ENCODE results near the gene PLCB1. TPM values are rescaled to one million over a fixed set of nuclear protein-coding genes. Genes with fewer than 3 reads are reported as not detected.

Gene PLCB1
- total and polyA plus RNA-seq, 2 donors (not counting 3 experiments of a cell fraction or from before 2014, with no cell fraction given) = 10.2 to 53.4 TPM

GRCh38 chr20:8700756-8701155 is 568.7 kb downstream of the PLCB1 start:
- no TSS peak for BruUV-seq (replicated peaks)
- CTCF ChIA-PET = no interaction called here
- Histone ChIP-seq H3K9me1 (replicated peaks; ENCODE audit: control insufficient read depth, extremely low read depth, insufficient read depth, low read length) (no peaks in the 10 kb centered on the region), H3K4me3 (replicated peaks in 1 of 3; ENCODE audit: insufficient read depth in 1 of 3, low read depth in 1 of 3, low read length in 3 of 3) (no peak overlapping the region), H3K4me1 (ENCODE audit: control insufficient read depth, extremely low read depth, insufficient read depth, low read length) (no peaks in the 10 kb centered on the region), H3K27ac (ENCODE audit: insufficient read depth, low read depth, low read length) (no peak overlapping the region), H3K79me2 (ENCODE audit: control insufficient read depth, insufficient read depth, low read length) (no peaks in the 10 kb centered on the region), H3K9ac (replicated peaks; ENCODE audit: extremely low read depth, insufficient read depth, low read length) (no peak overlapping the region), H3K4me2 (ENCODE audit: insufficient read depth, low read length) (no peak overlapping the region), H3K9me3 (replicated peaks; ENCODE audit: control insufficient read depth, insufficient read depth, low read length) (no peaks in the 10 kb centered on the region), H2AFZ (ENCODE audit: low read depth, low read length) (no peak overlapping the region), H4K20me1 (replicated peaks; ENCODE audit: control insufficient read depth, extremely low read depth, insufficient read depth, low read length) (no peaks in the 10 kb centered on the region), H3K36me3 (ENCODE audit: control insufficient read depth in 2 of 2, extremely low read depth in 1 of 2, insufficient read depth in 2 of 2, low read length in 2 of 2) (no peaks in the 10 kb centered on the region), H3K27me3 (ENCODE audit: control insufficient read depth in 2 of 2, insufficient read depth in 2 of 2, low read length in 2 of 2) (no peaks in the 10 kb centered on the region)
- dilution Hi-C loops (cut with MboI; ENCODE audit: extremely low pct_ligation_motif_present, low sequenced_read_pairs) (no loop called here), intact Hi-C loops (cut with micrococcal nuclease) (no loop called here)
- FAIRE-seq = no peak
- TF ChIP-seq POLR2A (IDR thresholded peaks at IDR 0.05; ENCODE audit: low read depth, low read length) (no peak), EZH2 (IDR thresholded peaks at IDR 0.05; ENCODE audit: borderline replicate concordance, low read depth, low read length, severe bottlenecking) (no peak), JUN (IDR thresholded peaks at IDR 0.05; ENCODE audit: borderline replicate concordance, insufficient read depth, insufficient read length, low read depth) (no peak), MYC (IDR thresholded peaks at IDR 0.05; ENCODE audit: low read depth, low read length) (no peak), POLR2AphosphoS5 (IDR thresholded peaks at IDR 0.05; ENCODE audit: insufficient read depth, low read depth, low read length) (no peak), FOS (IDR thresholded peaks at IDR 0.05; ENCODE audit: borderline replicate concordance, insufficient read depth, low read length) (no peak), CTCF (IDR thresholded peaks at IDR 0.05; ENCODE audit: extremely low read depth in 1 of 2, insufficient read depth in 1 of 2, low read depth in 1 of 2, low read length in 2 of 2) (no peak), GATA2 (IDR thresholded peaks at IDR 0.05; ENCODE audit: insufficient read depth, insufficient read length, low read depth, low read length) (no peak), MAX (IDR thresholded peaks at IDR 0.05; ENCODE audit: insufficient read depth, insufficient read length) (no peak)
- POLR2A ChIA-PET = no interaction called here
- no peak for DNase-seq (ENCODE audit: low read depth, low spot score)
